B cell (primary cell): ENCODE results near the gene IL31. TPM values are rescaled to one million over a fixed set of nuclear protein-coding genes. Genes with fewer than 3 reads are reported as not detected.

Source experiments
- ATAC-seq: fragments of 200-7000 bp; cut with Tn5 transposase; one replicate; pipeline ENCODE4 v1.10.0; 2021; ENCODE audit warnings: low read depth, mild to moderate bottlenecking, moderate number of reproducible peaks, moderate library complexity
- CTCF ChIA-PET: fragments of 350-600 bp; sonication (Branson Sonifier 250); formaldehyde crosslinking; loops from one replicate; lab custom pipeline; 2021; ENCODE audit warnings: antibody characterized with exemption, inconsistent platforms; lab: Charles Lee
- POLR2A ChIA-PET: fragments of 350-600 bp; sonication (Branson Sonifier 250); formaldehyde crosslinking; loops from one replicate; lab custom pipeline; 2021; ENCODE audit warnings: antibody characterized with exemption; lab: Charles Lee
- DNase-seq: peaks from one replicate; pipeline ENCODE4 v3.0.0; 2013
- H2AFZ ChIP-seq: 2 replicates; pipeline ENCODE4 v1.6.1; 2012; ENCODE audit warnings: mild to moderate bottlenecking, low read depth, low read length; ENCODE audit not compliant: insufficient read depth, poor library complexity, severe bottlenecking
- H3K27ac ChIP-seq, 2 donors: 1 replicate in 1 of 2; 2 replicates in 1 of 2; pipeline ENCODE4 v1.5.1; 2012 to 2013; ENCODE audit warnings: low read length in 2 of 2, mild to moderate bottlenecking in 2 of 2, moderate library complexity in 1 of 2
- H3K27me3 ChIP-seq, 4 experiments: fragments of 200-600 bp in 1 of 4; sonication (generic) in 1 of 4; replicated peaks in 1 of 4; 1 replicate in 2 of 4; 2 replicates in 2 of 4; pipeline versions ENCODE4 v1.6.1 to v1.7.0; 2013 to 2016; ENCODE audit warnings: low read length in 3 of 4, mild to moderate bottlenecking in 2 of 4, mixed read lengths in 1 of 4, moderate library complexity in 1 of 4; ENCODE audit not compliant: insufficient read depth in 4 of 4, control insufficient read depth in 3 of 4; ENCODE audit errors: control extremely low read depth in 1 of 4
- H3K36me3 ChIP-seq, 2 experiments: replicated peaks in 1 of 2; 1 replicate in 1 of 2; 2 replicates in 1 of 2; pipeline versions ENCODE4 v1.6.1 to v1.7.1; 2013; ENCODE audit warnings: low read length in 1 of 2; ENCODE audit not compliant: insufficient read depth in 2 of 2, control insufficient read depth in 1 of 2; ENCODE audit errors: control extremely low read depth in 1 of 2, extremely low read depth in 1 of 2
- H3K4me1 ChIP-seq, 2 donors: fragments of 200-600 bp in 1 of 2; sonication (generic) in 1 of 2; 1 replicate in 1 of 2; 2 replicates in 1 of 2; pipeline versions ENCODE4 v1.5.1 to v1.6.1; 2013 to 2017; ENCODE audit warnings: low read length in 2 of 2; ENCODE audit not compliant: control insufficient read depth in 2 of 2, insufficient read depth in 2 of 2
- H3K4me2 ChIP-seq: replicated peaks from 2 replicates; pipeline ENCODE3; 2012; ENCODE audit warnings: mild to moderate bottlenecking, low read depth, low read length; ENCODE audit not compliant: poor library complexity, severe bottlenecking
- H3K4me3 ChIP-seq, 5 experiments: fragments of 200-600 bp in 1 of 5; sonication (generic) in 1 of 5; 1 replicate in 3 of 5; 2 replicates in 2 of 5; pipeline versions ENCODE4 v1.5.1 to v1.7.0; 2011 to 2016; ENCODE audit warnings: low read length in 4 of 5, mild to moderate bottlenecking in 4 of 5, low read depth in 2 of 5, control low read depth in 1 of 5, moderate library complexity in 1 of 5; ENCODE audit not compliant: insufficient read depth in 1 of 5; ENCODE audit errors: control extremely low read depth in 1 of 5, extremely low read depth in 1 of 5
- H3K79me2 ChIP-seq: fragments of 200-600 bp; sonication (generic); one replicate; pipeline ENCODE4 v1.6.0; 2016; ENCODE audit warnings: low read length; ENCODE audit not compliant: control insufficient read depth, insufficient read depth
- H3K9ac ChIP-seq: fragments of 200-600 bp; sonication (generic); 2 replicates; pipeline ENCODE4 v1.6.1; 2017; ENCODE audit warnings: mild to moderate bottlenecking, low read length, moderate library complexity
- H3K9me3 ChIP-seq, 3 donors: one replicate each; pipeline versions ENCODE4 v1.6.1 to v1.7.1; 2013; ENCODE audit warnings: low read length in 2 of 3; ENCODE audit not compliant: control insufficient read depth in 2 of 3, insufficient read depth in 1 of 3; ENCODE audit errors: control extremely low read depth in 1 of 3
- H4K20me1 ChIP-seq: 2 replicates; pipeline ENCODE4 v1.6.0; 2012; ENCODE audit warnings: mild to moderate bottlenecking, low read length; ENCODE audit not compliant: insufficient read depth, control insufficient read depth, poor library complexity, severe bottlenecking
- H3K27ac Mint-ChIP-seq: one replicate; pipeline ENCODE4 v1.8.0; 2021; ENCODE audit warnings: mixed read lengths
- H3K27me3 Mint-ChIP-seq: one replicate; pipeline ENCODE4 v1.8.0; 2021; ENCODE audit warnings: mixed read lengths
- H3K4me1 Mint-ChIP-seq: one replicate; pipeline ENCODE4 v1.8.0; 2021; ENCODE audit warnings: mixed read lengths
- H3K4me3 Mint-ChIP-seq: one replicate; pipeline ENCODE4 v1.8.0; 2021; ENCODE audit warnings: mixed read lengths
- H3K9me3 Mint-ChIP-seq: one replicate; pipeline ENCODE4 v1.8.0; 2022; ENCODE audit warnings: mixed read lengths; ENCODE audit not compliant: insufficient read depth
- CTCF ChIP-seq: fragments of 200-600 bp; IDR thresholded peaks from one replicate; pipeline ENCODE4 v1.8.0; 2022; ENCODE audit warnings: antibody characterized with exemption, mild to moderate bottlenecking
- EZH2 ChIP-seq: IDR thresholded peaks from 2 replicates; pipeline ENCODE4 v1.6.1; 2012; ENCODE audit warnings: borderline replicate concordance, low read depth, mild to moderate bottlenecking, moderate library complexity, low read length; ENCODE audit not compliant: insufficient read depth, poor library complexity, severe bottlenecking
- WGBS: methylation state at CpG from one replicate; pipeline ENCODE4 v1.1.5; 2013; ENCODE audit warnings: missing lambda C conversion rate; ENCODE audit not compliant: insufficient coverage; 5-methylcytosine and 5-hydroxymethylcytosine counted together
- intact Hi-C: fragments of 100-400 bp; cut with micrococcal nuclease; formaldehyde crosslinking; loops from one replicate; pipeline ENCODE4 v1.10.0; 2022
- polyA plus RNA-seq: library from polyadenylated mRNA; depleted of rRNA; stranded (reverse); fragments of >200 nt; gene quantifications from 2 replicates; pipeline ENCODE4 v1.2.3, GENCODE V29; 2012
- total RNA-seq, 2 donors: library from RNA; stranded (reverse); fragments of 120-200 nt in 1 of 2; gene quantifications; 1 replicate in 1 of 2; 2 replicates in 1 of 2; pipeline versions ENCODE4 v1.2.3 to v1.2.4, GENCODE V29; 2013 to 2022

IL31 gene
- total and polyA plus RNA-seq, 2 donors (not counting 1 experiment from before 2014, with no cell fraction given), result not detected

GRCh38 chr12:122155705-122156104 lies 18.3 kb downstream of the IL31 start:
- Histone ChIP-seq H4K20me1 (no peaks in the 10 kb centered on the region), H3K27me3 (no peaks in the 10 kb centered on the region), H3K4me2 (no peak overlapping the region), H3K79me2 (no peaks in the 10 kb centered on the region), H3K4me3 (no peak overlapping the region), H2AFZ (no peak overlapping the region), H3K36me3 (no peaks in the 10 kb centered on the region), H3K4me1 (no peaks in the 10 kb centered on the region), H3K9ac (no peak overlapping the region), H3K27ac (no peak overlapping the region), H3K9me3 (no peaks in the 10 kb centered on the region)
- 97% methylated on average over 7 of the region's 10 CpGs for WGBS
- no peak for TF ChIP-seq EZH2
- no peak for TF ChIP-seq CTCF
- Mint-ChIP-seq H3K4me1 (no peaks in the 10 kb centered on the region), H3K27me3 (peaks cover 6% of the 10 kb centered on the region), H3K27ac (no peak overlapping the region), H3K4me3 (no peak overlapping the region), H3K9me3 (no peaks in the 10 kb centered on the region)
- DNase-seq (no peak), ATAC-seq (no peak)
- intact Hi-C loops, result no loop called here
- ChIA-PET POLR2A (no interaction called here), CTCF (no interaction called here)

GRCh38 chr12:122152754-122153153 lies 21.3 kb downstream of the IL31 start:
- intact Hi-C loops, result no loop called here
- DNase-seq (no peak), ATAC-seq (no peak)
- no peaks in the 10 kb centered on the region for H3K9me3 ChIP-seq
- Mint-ChIP-seq H3K4me3 (no peak overlapping the region), H3K4me1 (no peaks in the 10 kb centered on the region), H3K27me3 (peaks cover 6% of the 10 kb centered on the region), H3K27ac (no peak overlapping the region), H3K9me3 (no peaks in the 10 kb centered on the region)
- H3K4me1 ChIP-seq, result no peaks in the 10 kb centered on the region
- H3K79me2 ChIP-seq, result no peaks in the 10 kb centered on the region
- no peak overlapping the region for H3K4me3 ChIP-seq
- H3K27me3 ChIP-seq, result no peaks in the 10 kb centered on the region
- no peak overlapping the region for H3K4me2 ChIP-seq
- POLR2A ChIA-PET, result no interaction called here
- WGBS, result 94% methylated on average over 7 of the region's 9 CpGs
- TF ChIP-seq EZH2, result no peak
- TF ChIP-seq CTCF, result no peak
- H3K36me3 ChIP-seq, result no peaks in the 10 kb centered on the region
- no peak overlapping the region for H3K9ac ChIP-seq
- H2AFZ ChIP-seq, result no peak overlapping the region
- CTCF ChIA-PET, result no interaction called here
- no peak overlapping the region for H3K27ac ChIP-seq
- no peaks in the 10 kb centered on the region for H4K20me1 ChIP-seq
